Uterus (tissue), 4 donors: ENCODE measurements around the gene LIPJ. TPM values are rescaled to one million over a fixed set of nuclear protein-coding genes. Genes with fewer than 3 reads are reported as not detected.

Experiments
- DNase-seq, 2 donors: peaks; one replicate each; pipeline ENCODE4 v3.0.0-alpha.2; 2019 to 2020
- H3K27ac ChIP-seq, 2 donors: fragments of 200-600 bp; sonication (generic); 1 replicate in 1 of 2; 2 replicates in 1 of 2; pipeline ENCODE4 v1.5.1; 2016 to 2018
- H3K27me3 ChIP-seq, 2 donors: fragments of 200-600 bp; sonication (generic); one replicate each; pipeline ENCODE4 v1.5.1; 2018 to 2019; ENCODE audit warnings: control low read depth in 1 of 2
- H3K36me3 ChIP-seq, 2 donors: fragments of 200-600 bp; sonication (generic); one replicate each; pipeline ENCODE4 v1.5.1; 2019; ENCODE audit warnings: control low read depth in 1 of 2
- H3K4me1 ChIP-seq, 2 donors: fragments of 200-600 bp; sonication (generic); one replicate each; pipeline ENCODE4 v1.5.1; 2018 to 2019; ENCODE audit warnings: control low read depth in 1 of 2
- H3K4me3 ChIP-seq, 2 donors: fragments of 200-600 bp; sonication (generic); 1 replicate in 1 of 2; 2 replicates in 1 of 2; pipeline ENCODE4 v1.5.1; 2018 to 2019; ENCODE audit warnings: mild to moderate bottlenecking in 1 of 2
- H3K9me3 ChIP-seq, 2 donors: fragments of 200-600 bp; sonication (generic); one replicate each; pipeline ENCODE4 v1.5.1; 2019; ENCODE audit warnings: control low read depth in 1 of 2
- CTCF ChIP-seq, 4 experiments: fragments of 200-600 bp in 2 of 4; fragments of 450-650 bp in 2 of 4; sonication (generic) in 2 of 4; IDR thresholded peaks; one replicate each; pipeline ENCODE4 v1.5.1; 2016 to 2019; ENCODE audit warnings: antibody characterized with exemption in 4 of 4, mild to moderate bottlenecking in 2 of 4, moderate library complexity in 1 of 4
- POLR2A ChIP-seq, 2 donors: fragments of 450-650 bp; IDR thresholded peaks; one replicate each; pipeline ENCODE4 v1.6.1; 2016; ENCODE audit warnings: antibody characterized with exemption in 2 of 2, mild to moderate bottlenecking in 1 of 2, moderate library complexity in 1 of 2
- intact Hi-C: fragments of 100-400 bp; cut with DNase I; formaldehyde crosslinking; loops from one replicate; pipeline ENCODE4 v1.15.1; 2023; ENCODE audit warnings: low total_unique reads
- total RNA-seq, 4 donors: library from RNA; depleted of rRNA in 3 of 4; stranded (reverse); fragments of >200 nt in 3 of 4; gene quantifications; one replicate each; pipeline versions ENCODE4 v1.1.0 to v1.2.4, GENCODE V29; 2014 to 2023
- donor health status: DM: yes; HTN: yes; CAD: no.

Gene LIPJ
- total RNA-seq, 4 donors from 2014 or later: 0.48 to 1.2 (median 0.59) TPM; not detected in 1

- peak overlapping the region; percentile 95 for H3K27ac ChIP-seq
Observed at GRCh38 chr10:88582411-88582805, 4.2 kb upstream of the LIPJ start.

GRCh38 chr10:88582806-88583583 is 3.6 kb upstream of the LIPJ start, which contains the start of gene RNLS:
RNLS (minus strand) TSS chr10:88583318.
- peak; percentile 66 to 78 for DNase-seq
- intact Hi-C loops: no loop called here
- TF ChIP-seq CTCF (IDR thresholded peaks at IDR 0.05) (peak; percentile 67 to 89 (median 76)), POLR2A (IDR thresholded peaks at IDR 0.05) (peak in 1 of 2 donors; percentile 55)
- no peaks in the 10 kb centered on the region for H3K36me3 ChIP-seq
- no peaks in the 10 kb centered on the region for H3K9me3 ChIP-seq
- no peaks in the 10 kb centered on the region for H3K27me3 ChIP-seq
- H3K4me1 ChIP-seq: no peaks in the 10 kb centered on the region
- H3K27ac ChIP-seq: peak within 1 kb of the TSS; percentile 95
- peak within 1 kb of the TSS; percentile 67 to 74 for H3K4me3 ChIP-seq

More at GRCh38 chr10:88582411-88582805, 4.2 kb upstream of the LIPJ start:
- Histone ChIP-seq H3K27me3 (no peaks in the 10 kb centered on the region), H3K9me3 (no peaks in the 10 kb centered on the region), H3K36me3 (no peaks in the 10 kb centered on the region), H3K4me3 (peak overlapping the region; percentile 67 to 74), H3K4me1 (no peaks in the 10 kb centered on the region)
- intact Hi-C loops: no loop called here
- TF ChIP-seq CTCF (IDR thresholded peaks at IDR 0.05): no peak
- no peak for TF ChIP-seq POLR2A (IDR thresholded peaks at IDR 0.05)
- no peak for DNase-seq

- Histone ChIP-seq H3K36me3 (no peaks in the 10 kb centered on the region), H3K27me3 (no peaks in the 10 kb centered on the region), H3K9me3 (no peaks in the 10 kb centered on the region), H3K4me1 (no peaks in the 10 kb centered on the region), H3K4me3 (peak overlapping the region; percentile 67 to 74), H3K27ac (peak overlapping the region; percentile 95)
- intact Hi-C loops: no loop called here
- DNase-seq: no peak
- TF ChIP-seq CTCF (IDR thresholded peaks at IDR 0.05): no peak
- TF ChIP-seq POLR2A (IDR thresholded peaks at IDR 0.05): no peak
Observed at GRCh38 chr10:88583584-88583957, 3.0 kb upstream of the LIPJ start.

- Histone ChIP-seq H3K27me3 (no peaks in the 10 kb centered on the region), H3K9me3 (no peaks in the 10 kb centered on the region), H3K27ac (no peak overlapping the region), H3K4me3 (no peak overlapping the region), H3K4me1 (no peaks in the 10 kb centered on the region), H3K36me3 (no peaks in the 10 kb centered on the region)
- intact Hi-C loops: no loop called here
- no peak for TF ChIP-seq CTCF (IDR thresholded peaks at IDR 0.05)
- TF ChIP-seq POLR2A (IDR thresholded peaks at IDR 0.05): no peak
- no peak for DNase-seq
Observed at GRCh38 chr10:88592381-88592780, 5.8 kb downstream of the LIPJ start.

GRCh38 chr10:88592906-88593305 is 6.3 kb downstream of the LIPJ start:
- no peak for DNase-seq
- no peaks in the 10 kb centered on the region for H3K9me3 ChIP-seq
- TF ChIP-seq CTCF (IDR thresholded peaks at IDR 0.05) (no peak), POLR2A (IDR thresholded peaks at IDR 0.05) (no peak)

More at GRCh38 chr10:88592906-88593305, 6.3 kb downstream of the LIPJ start:
- H3K4me3 ChIP-seq: no peak overlapping the region
- no peak overlapping the region for H3K27ac ChIP-seq
- H3K36me3 ChIP-seq: no peaks in the 10 kb centered on the region
- intact Hi-C loops: no loop called here
- no peaks in the 10 kb centered on the region for H3K27me3 ChIP-seq
- no peaks in the 10 kb centered on the region for H3K4me1 ChIP-seq
